HG03354 (cell line): ENCODE measurements around the gene ADCY3.

Experiments
- ATAC-seq: cut with Tn5 transposase; IDR thresholded peaks from one replicate; pipeline ENCODE4 v1.9.1; 2021; ENCODE audit warnings: mild to moderate bottlenecking; ENCODE audit not compliant: unreplicated experiment, poor library complexity, severe bottlenecking

The ADCY3 gene

DNA sequence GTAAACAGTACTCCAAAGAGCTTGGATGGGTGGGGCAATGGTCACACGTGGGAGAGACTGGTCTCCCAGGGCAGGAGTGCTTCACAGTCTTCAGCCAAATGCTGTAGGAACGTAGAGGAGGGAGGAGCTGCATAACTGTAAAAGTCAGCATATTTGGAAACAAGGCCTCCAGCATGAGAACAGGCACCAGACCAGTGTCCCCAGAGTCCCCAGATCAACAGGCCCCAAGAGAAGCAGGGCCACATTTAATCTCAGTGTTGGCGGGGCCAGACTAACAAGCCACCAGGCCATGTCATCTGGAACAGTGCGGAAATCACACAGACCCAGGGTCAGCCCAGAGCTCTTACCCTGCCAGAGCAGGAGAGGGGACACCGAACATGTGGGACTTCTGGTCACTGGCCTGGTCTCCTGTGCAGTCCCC lies 63.2 kb downstream of the ADCY3 start:
- ATAC-seq, result no peak

DNA sequence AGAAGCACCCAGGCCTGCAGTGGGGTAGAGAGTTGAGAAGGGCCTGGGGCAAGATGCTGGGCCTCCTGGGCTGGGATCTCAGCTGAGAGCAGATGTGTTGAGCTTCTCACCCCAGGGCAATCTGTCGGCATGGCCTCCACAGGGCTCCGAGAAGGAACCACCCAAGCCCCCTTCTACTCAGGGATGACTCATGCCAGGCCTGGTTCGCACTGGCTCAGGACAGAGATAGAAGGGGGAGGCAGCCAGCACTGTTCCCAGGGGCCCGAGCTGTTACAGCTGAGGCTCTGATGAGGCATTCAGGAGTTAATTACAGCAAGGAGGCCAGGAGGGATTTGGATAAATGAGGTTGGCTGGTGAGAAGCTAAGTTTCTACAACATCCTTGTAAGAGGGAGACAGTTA lies 64.3 kb downstream of the ADCY3 start:
- ATAC-seq, result no peak

- ATAC-seq, result no peak
Observed at GRCh38 chr2:24855022-24855622, 64.9 kb downstream of the ADCY3 start.

- no peak for ATAC-seq
Observed at GRCh38 chr2:24853996-24854395, 66.0 kb downstream of the ADCY3 start.

DNA sequence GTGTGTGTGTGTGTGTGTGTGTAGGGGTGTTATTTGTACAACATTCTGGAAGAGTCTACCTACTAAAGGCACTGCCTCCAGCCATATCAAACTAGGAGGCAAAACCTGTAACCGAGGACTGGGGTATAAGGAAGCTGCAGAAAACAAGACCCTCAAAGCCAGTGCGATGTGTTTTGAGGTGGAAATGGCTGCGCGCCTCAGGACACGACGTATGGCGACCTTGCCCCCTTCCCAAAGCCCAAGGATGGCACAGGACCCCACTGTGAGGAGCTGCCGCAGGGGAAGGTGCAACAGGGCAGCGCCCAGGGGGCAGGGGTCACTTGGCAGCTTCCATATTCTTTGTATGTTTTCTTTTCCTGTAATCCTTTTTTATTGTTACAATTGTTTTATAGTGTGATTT lies 67.0 kb downstream of the ADCY3 start:
- ATAC-seq, result no peak

DNA sequence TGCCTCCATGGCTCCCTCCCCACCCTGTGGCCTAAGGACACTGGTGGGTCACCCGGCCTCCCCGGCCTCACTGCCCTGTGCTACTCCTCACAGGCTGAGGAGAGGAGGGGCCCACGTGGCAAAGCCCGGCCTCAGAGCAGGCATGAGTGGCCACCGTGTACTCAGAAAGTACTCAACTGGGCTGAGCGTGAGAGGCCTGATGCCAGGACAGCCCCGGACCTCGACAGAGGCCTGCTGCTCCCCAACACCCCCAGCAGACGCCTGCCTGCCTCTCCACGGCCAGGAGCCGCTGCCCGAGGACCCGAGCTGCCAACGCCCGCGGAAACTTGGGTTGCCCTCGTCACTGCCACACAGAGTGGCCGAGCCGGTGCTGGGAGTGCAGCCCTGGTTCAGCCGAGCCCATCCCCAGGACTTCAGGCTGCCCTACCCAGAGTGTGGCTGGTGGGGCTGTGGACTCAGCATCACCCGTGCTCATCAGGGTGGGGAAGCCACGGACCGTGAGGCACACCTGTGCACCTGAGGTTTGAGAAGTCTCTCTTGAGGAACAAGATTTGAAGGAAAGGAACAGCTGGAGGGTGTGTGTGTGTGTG lies 67.5 kb downstream of the ADCY3 start:
- no peak for ATAC-seq

- ATAC-seq, result no peak
Observed at GRCh38 chr2:24852026-24852425, 68.0 kb downstream of the ADCY3 start.

GRCh38 chr2:24850944-24851343 lies 69.1 kb downstream of the ADCY3 start:
- ATAC-seq, result no peak

DNA sequence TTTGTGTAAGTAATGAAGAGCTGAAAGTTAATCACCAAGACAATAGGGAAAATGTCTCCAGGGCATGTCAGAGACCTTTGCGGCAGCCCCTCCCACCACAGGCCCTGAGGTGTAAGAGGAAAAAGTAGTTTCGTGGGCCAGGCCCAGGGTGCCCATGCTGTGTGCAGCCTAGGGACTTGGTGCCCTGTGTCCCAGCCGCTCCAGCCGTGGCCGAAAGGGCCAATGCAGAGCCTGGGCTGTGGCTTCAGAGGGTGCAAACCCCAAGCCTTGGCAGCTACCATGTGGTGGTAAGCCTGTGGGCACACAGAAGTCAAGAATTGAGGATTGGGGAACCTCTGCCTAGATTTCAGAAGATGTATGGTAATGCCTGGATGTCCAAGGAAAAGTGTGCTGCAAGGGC lies 74.3 kb downstream of the ADCY3 start:
- no peak for ATAC-seq

- no peak for ATAC-seq
Observed at GRCh38 chr2:24844023-24844685, 75.9 kb downstream of the ADCY3 start.

- ATAC-seq, result no peak
Observed at GRCh38 chr2:24843330-24843860, 76.6 kb downstream of the ADCY3 start.

GRCh38 chr2:24842081-24843050 lies 77.7 kb downstream of the ADCY3 start:
- no peak for ATAC-seq

GRCh38 chr2:24840962-24841945 lies 78.8 kb downstream of the ADCY3 start:
- ATAC-seq, result no peak

DNA sequence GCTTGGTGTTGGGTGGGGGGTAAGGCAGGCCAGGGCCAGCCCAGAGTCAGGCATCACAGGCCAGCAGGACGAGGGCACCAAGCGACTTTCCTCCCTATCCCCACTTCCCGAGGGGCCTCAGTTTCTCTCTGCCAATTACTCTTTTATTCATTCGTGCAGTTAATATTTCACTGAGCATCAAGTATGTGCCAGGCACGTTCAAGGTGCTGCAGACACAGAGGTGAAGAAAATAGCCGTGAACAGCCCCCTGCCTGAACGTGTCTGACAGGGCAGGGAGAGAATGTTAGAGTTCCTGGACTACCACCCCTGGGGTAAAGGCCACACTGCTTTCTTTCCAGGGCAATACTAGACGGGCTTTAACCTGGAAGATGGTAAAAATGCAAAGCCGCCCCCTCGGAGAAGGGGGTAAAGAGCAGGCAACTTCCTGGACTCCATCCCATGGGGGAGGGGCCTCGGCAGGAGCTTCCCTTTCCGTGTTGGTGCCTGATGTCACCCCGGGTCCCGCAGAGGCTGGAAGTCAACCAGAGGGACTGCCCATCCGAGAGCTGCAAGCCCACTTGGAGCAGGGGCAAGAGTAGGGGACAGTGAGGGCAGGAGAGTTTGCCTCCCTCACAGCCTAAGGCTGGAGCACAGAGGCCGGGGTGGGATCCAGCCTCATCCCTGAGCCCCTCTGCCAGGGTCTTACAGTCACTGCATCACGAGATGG lies 79.7 kb downstream of the ADCY3 start:
- no peak for ATAC-seq

DNA sequence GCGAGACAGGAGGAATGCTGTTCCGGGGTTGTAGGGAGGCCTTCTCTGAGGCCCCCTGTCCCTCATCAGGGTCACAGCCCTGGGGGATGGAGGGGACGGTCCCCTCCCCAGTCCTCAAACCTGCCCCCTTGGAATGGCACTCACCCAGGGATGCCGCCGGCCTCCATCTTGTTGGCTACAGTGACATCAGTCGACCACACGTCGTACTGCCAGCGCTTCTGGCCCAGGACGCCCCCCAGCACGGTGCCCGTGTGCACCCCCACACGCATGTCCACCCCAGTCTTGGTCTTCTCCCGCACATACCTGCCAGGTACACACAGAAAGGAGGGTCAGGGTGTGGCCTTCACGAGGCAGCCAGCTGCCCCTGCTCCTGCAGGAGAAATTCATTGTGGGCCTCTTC lies 80.3 kb downstream of the ADCY3 start:
- ATAC-seq, result no peak

DNA sequence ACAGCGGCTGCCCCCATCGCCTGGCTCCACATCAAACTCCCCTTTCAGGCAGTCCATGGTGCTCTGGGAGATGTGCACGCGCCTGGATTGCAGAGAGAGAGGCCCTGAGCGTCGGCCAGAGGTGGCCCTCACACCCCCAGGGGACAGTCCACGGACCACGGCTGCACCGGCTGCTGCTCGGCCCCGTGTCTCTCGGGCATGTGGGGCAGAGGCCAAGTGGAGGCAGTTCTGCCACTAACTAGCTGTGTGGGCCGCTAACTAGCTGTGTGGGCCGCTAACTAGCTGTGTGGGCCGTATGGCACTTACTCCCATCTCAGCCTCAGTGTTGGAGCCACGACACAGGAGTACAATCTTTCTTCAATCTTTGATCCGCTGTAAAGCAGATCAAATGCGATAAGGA lies 81.5 kb downstream of the ADCY3 start:
- no peak for ATAC-seq

GRCh38 chr2:24837996-24838513 lies 82.0 kb downstream of the ADCY3 start:
- ATAC-seq, result no peak

DNA sequence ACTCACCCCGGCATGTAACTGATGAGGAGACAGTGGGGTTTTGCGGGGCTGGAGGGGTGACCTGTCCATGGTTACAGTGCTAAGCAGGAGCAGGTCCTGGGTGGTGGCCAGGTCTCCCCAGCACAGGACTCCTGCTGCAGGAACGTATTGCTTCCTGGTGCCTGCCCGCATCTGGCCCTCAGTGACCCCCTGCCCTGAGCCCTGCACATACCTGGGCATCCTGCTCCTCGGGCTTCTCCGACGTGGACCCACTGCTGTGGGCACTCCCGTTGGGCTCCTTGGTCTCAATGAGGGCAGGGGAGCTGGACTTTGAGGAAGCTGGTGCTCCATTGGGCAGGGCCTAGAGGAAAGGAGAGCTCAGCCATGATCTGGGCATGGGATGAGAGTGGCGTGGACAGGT lies 83.3 kb downstream of the ADCY3 start:
- no peak for ATAC-seq
